Islet precursor cell (in vitro differentiated cells): Measurements from ENCODE around the gene CASP2.
A peak's percentile ranks its signal among the peaks of the same experiment; 100 is the strongest.

Source experiments
- DNase-seq: peaks from one replicate; pipeline ENCODE4 v3.0.0-alpha.2; 2018

CASP2 gene

DNA sequence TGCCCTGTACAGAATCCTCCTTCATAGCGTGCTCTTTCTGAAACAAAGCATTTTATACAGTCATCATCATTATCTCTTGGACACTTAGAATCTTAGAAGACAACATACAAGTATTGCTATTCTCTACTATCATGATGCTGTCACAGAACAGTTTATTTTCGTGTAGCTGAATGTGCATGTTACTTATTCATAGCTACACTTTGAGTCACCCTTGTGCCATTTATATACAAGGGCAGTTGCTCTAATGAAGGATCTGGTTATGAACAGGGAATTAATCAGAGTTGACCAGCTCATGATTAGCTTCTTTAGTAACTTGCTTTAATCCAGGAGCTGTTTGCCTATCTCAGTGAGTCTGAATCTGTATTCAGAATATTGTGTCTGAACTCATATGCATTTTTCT is 11.2 kb downstream of the CASP2 start:
- DNase-seq, result no peak

- peak; percentile 80 for DNase-seq
These were observed 11.7 kb downstream of the CASP2 start for GRCh38 chr7:143299840-143300239.

GRCh38 chr7:143300959-143301935 is 13.1 kb downstream of the CASP2 start:
- no peak for DNase-seq

- no peak for DNase-seq
These were observed 15.6 kb downstream of the CASP2 start for GRCh38 chr7:143303733-143304132.

DNA sequence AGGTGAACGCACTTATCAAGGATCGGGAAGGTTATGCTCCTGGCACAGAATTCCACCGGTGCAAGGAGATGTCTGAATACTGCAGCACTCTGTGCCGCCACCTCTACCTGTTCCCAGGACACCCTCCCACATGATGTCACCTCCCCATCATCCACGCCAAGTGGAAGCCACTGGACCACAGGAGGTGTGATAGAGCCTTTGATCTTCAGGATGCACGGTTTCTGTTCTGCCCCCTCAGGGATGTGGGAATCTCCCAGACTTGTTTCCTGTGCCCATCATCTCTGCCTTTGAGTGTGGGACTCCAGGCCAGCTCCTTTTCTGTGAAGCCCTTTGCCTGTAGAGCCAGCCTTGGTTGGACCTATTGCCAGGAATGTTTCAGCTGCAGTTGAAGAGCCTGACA is 16.8 kb downstream of the CASP2 start:
- no peak for DNase-seq

DNA sequence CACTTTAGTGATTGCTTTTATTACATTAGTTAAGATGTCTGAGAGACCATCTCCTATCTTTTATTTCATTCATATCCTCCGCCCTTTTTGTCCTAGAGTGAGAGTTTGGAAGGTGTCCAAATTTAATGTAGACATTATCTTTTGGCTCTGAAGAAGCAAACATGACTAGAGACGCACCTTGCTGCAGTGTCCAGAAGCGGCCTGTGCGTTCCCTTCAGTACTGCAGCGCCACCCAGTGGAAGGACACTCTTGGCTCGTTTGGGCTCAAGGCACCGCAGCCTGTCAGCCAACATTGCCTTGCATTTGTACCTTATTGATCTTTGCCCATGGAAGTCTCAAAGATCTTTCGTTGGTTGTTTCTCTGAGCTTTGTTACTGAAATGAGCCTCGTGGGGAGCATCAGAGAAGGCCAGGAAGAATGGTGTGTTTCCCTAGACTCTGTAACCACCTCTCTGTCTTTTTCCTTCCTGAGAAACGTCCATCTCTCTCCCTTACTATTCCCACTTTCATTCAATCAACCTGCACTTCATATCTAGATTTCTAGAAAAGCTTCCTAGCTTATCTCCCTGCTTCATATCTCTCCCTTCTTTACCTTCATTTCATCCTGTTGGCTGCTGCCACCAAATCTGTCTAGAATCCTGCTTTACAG is 17.4 kb downstream of the CASP2 start:
- DNase-seq, result peak; percentile 83

- DNase-seq, result no peak
These were observed 20.5 kb downstream of the CASP2 start for GRCh38 chr7:143308632-143309031.

- DNase-seq, result no peak
These were observed 26.0 kb downstream of the CASP2 start for GRCh38 chr7:143314127-143314526.

- no peak for DNase-seq
These were observed 27.6 kb downstream of the CASP2 start, which contains the start of gene CLCN1 for GRCh38 chr7:143315776-143316175. CLCN1 (plus strand) TSS chr7:143316111; CDS start chr7:143316213, 102 bp downstream.

- DNase-seq, result no peak
These were observed 28.3 kb downstream of the CASP2 start for GRCh38 chr7:143316492-143316891.

DNA sequence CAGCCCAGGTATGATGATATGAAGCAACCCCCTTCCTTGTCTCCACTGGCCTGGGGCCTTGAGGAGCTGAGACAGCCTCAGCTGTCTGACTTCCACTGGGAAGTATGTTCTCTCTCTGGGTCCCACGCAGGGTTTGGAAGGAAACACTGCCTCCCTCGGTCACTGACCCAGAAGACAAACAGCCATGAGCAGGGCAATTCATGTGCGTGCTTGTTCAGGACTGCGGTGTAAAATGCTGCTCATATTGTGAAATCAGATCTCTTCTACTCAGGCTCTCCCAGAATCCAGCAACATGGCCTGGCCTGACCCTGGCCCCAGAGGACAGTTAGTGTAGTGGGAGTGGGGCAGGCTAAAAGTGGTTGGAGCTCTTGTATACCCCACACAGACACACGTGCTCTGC is 30.5 kb downstream of the CASP2 start:
- DNase-seq, result no peak

GRCh38 chr7:143320620-143321019 is 32.5 kb downstream of the CASP2 start:
- DNase-seq, result no peak

GRCh38 chr7:143321242-143321641 is 33.1 kb downstream of the CASP2 start:
- no peak for DNase-seq

DNA sequence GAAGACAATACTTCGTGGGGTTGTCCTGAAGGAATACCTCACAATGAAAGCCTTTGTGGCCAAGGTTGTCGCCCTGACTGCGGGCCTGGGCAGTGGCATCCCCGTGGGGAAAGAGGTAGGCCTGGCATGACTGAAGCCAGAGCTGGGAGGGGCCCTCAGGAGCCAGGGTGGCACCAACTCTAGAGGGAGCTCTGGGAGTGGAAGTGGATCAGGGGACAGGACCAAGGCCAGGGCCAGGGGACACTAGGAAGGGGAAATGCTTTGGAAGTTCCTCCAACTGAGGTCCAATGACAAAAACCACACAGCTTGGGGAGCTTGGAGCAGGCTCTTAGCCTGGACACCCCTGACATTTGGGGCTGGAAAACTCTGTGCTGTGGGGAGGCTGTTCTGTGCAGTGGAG is 33.6 kb downstream of the CASP2 start:
- DNase-seq, result no peak

- no peak for DNase-seq
These were observed 34.8 kb downstream of the CASP2 start for GRCh38 chr7:143322760-143323633.

GRCh38 chr7:143323653-143324052 is 35.5 kb downstream of the CASP2 start:
- DNase-seq, result no peak

DNA sequence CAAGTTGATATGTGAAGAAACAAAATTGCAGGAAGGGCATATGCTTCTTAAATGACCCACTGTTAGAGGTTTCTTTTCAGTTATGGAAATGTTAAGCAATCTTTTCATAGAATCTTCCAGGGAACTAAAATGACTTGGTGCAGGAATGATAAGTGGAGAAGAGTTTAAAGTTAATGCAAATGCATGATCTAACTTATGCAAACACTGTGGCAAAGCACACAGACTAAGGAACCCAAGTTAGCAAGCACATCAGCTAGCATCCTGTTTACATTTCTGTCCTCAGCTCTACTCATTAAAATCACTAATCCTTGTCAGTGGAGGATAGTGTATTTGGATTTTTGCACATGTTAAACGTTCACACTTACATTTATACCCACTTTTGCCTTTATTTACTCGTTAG is 37.1 kb downstream of the CASP2 start:
- no peak for DNase-seq

DNA sequence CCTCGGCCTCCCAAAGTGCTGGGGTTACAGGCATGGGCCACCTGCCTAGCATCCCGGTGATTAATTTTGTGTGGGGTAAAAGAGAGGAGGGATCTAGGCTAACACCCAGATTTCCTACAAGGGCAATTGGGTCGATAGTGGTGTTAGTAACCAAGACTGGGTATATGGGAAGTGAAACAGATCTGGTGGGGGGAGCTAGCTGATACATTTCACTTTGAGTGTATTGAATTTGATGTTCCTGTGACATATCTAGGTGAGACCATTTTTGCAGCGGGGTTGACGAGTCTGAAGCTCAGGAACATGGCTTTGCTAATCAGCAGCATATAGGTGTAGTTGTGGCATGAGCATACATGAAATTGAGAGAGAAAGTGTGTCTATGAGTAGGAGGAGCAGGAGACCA is 39.8 kb downstream of the CASP2 start:
- no peak for DNase-seq

DNA sequence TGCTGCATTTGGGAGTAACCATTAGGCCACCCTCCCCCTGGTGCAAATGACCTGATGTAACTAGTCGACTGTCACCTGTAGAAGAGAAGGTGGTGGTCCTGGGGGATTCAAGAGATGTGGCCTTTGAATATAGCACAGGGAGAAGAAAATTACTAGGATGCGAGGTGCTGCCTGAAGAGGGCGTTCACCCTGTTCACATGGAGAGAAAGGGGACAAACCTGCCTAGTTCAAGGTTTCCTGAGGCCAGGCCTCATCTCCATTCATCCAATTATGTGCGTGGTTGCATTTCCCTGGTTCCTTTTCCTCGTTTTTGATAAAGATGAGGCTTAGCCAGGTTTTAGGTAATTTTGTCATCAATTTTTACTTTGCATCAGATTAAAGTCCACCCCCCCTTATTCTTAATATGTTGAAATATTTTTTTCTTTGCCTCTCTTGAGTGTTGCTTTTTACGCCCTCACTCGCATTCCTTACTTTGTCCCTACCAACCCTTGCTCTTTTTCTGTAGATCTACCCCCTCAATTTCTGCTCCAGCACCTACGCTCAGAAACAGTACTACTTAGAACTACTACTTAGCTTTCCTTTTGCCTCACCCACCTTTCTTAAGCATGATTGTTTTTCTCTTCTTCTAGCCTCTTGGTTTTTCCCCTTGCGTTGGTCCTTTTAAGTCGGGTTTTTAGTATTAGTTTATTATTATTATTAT is 41.5 kb downstream of the CASP2 start:
- DNase-seq, result peak; percentile 18

GRCh38 chr7:143331179-143331801 is 43.1 kb downstream of the CASP2 start:
- peak; percentile 36 for DNase-seq

GRCh38 chr7:143334244-143334643 is 46.1 kb downstream of the CASP2 start:
- DNase-seq, result no peak

- peak; percentile 7 for DNase-seq
These were observed 49.1 kb downstream of the CASP2 start for GRCh38 chr7:143337216-143337615.
